Activated CD4-positive, alpha-beta T cell treated with anti-CD3 and anti-CD28 coated beads for 4 hours (primary cell): Measurements from ENCODE around the gene SMIM33.
"Not testable (repeated sequence)": the region's sequence is repeated elsewhere in the genome, so short reads cannot be mapped to it uniquely, and the experiment has no call there.

ENCODE experiments used
- DNase-seq, 2 donors: peaks; one replicate each; pipeline ENCODE4 v3.0.0-alpha.2; 2020

Gene SMIM33

DNA sequence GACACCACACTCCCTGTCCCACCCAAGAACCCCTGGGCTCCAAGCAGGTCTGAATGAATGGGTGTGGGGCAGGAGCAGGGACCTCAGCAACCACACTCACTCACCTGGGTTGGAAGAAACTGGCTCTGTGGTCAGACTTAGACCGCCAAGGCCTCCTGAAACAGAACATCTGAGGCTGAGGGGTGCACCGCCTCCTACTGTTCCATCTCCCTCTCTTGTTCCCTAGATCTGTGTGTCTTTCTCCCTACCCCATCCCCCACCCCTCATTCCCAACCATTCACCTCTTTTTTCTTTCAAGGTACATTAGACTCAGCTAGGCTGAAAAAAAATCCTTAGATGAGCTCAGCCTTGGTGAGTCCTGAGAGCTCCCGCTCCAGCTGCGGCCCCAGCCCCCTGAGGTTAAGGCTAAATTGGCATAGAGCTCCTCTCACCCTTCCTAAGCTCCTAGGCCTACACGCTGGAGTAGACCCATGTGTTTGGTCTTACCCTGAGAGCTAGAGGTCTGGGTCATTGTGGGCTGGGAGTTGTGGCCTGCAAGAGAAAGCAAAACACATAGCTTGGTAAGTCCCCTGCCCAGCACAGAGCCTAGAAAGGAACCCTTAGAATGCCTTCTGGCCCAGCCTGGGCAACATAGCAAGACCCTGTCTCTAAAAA lies 13.0 kb upstream of the SMIM33 start:
- no peak for DNase-seq

DNA sequence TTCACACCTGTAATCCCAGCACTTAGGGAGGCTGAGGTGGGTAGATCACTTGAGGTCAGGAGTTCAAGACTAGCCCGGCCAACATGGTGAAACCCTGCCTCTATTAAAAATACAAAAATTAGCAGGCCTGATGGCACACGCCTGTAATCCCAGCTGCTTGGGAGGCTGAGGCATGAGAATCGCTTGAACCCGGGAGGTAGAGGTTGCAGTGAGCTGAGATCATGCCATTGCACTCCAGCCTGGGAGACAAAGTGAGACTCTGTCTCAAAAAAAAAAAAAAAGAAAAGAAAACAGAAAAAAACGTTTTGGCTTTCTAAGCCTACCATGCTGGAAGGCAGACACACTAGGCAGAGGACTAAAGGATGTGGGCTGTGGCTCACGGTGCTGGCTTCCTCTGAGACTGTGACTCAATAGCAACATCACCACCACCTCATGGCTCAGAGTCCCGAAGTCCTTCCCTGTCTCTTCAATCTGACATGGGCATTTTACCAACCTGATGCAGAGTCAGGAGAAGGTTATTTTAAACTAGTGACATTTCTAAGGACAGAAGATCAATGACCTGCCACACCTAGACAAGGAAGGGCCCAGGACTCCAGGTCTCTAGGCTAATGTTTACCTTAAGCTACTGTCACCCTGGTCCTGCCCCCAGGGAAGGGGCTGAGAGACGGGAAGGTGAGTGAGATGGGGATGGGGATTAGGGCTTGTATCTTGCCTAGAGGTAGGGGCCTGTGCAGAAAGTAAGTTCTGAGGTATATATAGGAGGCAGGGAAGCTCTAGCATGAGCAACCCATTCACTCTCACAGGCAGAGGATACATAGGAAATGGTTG lies 12.0 kb upstream of the SMIM33 start:
- peak; percentile 75 to 77 for DNase-seq

DNA sequence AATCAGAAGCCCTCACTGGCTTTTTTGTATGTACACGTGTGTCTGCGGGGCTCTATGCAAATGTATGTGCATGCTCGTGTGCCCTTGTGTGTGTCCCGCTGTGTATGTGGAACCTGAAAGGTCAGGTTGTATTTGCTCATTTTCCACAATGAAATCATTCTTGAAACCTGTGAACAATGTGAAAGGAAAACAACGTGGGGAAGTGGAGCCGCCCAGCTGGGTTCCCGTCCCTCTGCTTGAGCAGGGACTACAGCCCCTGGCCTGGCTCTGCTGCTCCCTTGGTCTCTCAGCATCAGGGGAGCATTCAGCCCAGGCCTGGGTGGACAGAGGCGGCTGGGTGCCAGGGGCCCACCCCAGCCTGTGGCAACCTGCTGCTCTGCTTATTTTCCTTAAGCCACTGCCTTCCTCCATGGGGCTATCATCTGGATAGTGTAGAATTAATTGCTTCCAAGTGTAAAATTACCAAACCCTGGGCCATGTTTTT lies 11.3 kb upstream of the SMIM33 start:
- DNase-seq: no peak

DNA sequence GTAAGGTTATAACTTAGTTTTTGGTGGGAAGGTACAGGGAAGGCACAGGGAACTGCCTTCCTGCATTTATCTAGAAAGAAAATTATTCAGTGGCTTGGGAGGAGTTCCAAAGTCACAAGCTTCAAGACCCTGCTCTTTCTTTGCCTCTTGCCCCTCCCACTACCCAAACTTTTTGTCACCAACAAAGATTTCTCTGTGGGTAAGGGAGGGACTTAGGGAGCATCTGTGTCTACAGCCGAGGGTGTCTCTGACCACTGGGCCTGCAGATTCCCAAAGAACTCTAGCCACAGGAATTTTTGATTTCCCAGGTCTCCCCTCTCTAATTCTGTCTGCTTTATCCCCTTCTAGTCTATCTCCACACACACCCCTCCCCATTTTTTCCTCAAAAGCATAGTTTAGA lies 10.3 kb upstream of the SMIM33 start:
- no peak for DNase-seq

DNA sequence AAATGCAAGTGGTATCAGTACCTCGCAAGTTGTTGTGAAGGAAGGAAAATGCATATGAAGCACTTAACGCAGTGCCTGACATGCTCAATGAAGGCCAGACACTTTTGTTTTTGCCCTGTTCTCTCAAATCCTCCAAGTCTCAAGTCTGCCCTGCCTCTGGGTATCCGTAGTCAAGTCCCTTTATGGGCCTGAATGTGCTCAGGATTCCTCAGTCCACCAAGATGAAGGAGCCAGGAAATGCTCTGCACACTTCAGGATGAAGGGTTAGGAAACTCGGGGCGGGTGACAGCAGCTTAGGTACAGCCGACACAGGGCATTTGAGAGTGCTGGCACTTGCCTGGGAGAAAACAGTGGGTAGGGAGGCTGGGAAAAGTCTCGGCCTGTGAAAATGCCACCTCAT lies 9.6 kb upstream of the SMIM33 start:
- DNase-seq: no peak

DNA sequence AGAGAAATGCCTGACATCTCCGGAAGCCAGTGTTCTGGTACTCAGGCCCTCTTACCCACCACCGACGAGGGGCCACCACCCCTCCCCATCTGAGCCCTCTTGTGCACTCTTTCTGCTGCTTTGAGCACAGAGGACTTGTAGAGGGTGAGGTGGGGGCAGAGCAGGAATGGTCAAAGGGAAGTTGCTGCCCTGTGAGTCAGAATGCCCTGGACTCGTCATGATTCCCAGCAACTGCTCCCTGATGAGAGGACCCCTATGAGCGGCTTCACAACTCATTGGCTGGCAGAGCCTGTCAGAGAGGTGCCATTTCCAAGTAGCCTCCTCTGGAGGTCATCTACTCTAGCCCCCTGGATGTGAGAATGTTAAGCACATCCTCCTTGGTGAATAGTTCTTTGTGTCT lies 9.1 kb upstream of the SMIM33 start:
- no peak for DNase-seq

DNA sequence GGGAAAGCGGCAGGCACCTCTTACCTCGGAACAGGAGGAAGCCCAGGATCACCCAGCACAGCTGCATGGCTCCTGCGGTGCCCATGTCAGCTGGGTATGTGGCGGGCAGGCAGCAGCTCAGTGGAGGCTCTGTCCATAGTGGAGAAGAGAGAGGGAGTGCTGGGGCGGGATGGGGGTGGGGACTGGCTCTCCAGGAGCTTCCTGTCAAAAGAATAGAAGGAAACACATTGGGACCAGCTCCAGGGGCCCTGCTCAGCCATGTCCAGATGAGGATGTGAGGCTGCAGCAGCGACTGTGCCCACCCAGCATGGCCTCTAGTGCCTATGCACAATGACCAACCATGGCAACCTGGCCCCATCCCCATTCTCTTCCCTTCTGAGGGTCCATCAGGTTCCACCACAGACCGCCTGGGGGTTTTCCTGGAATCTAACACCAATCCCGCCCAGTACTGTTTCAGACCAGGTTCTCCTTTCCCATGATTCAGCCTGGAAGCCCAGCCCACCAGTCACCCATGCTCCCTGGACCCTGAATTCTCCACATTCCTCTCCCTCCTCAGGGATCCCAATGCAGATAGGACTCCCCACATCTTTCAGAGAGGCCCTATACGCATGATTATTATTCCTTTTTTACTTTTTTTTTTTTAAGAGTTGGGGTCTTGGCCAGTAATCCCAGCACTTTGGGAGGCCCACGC lies 8.1 kb upstream of the SMIM33 start, which contains the start of gene ECSCR:
ECSCR (minus strand) TSS at position 158 of the 691 bp plus-strand sequence; CDS start at position 85, 73 bp downstream.
- no peak for DNase-seq

DNA sequence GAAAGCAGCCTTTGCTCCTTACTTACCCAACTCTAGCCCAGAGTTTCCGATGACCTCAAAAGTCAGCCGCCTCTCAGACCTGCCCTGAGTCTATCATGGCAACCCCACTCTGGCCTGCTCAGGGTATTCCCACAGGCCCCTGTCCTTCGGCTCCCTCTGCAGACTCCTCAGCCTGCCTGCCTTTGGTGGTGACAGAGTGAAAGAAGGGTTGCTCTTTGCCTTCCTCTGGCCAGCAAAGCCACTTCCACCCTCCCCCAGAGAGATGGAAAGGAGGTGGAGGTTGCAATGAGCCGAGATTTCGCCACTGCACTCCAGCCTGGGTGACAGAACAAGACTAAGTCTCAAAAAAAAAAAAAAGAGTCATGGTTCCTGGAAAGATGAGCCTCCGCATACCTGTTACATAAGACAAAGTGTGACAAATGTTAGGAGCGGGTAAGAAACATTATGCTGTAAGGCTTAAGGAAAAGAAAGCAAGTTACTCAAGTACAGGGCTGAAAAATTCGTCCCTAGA lies 2.3 kb upstream of the SMIM33 start:
- no peak for DNase-seq

DNA sequence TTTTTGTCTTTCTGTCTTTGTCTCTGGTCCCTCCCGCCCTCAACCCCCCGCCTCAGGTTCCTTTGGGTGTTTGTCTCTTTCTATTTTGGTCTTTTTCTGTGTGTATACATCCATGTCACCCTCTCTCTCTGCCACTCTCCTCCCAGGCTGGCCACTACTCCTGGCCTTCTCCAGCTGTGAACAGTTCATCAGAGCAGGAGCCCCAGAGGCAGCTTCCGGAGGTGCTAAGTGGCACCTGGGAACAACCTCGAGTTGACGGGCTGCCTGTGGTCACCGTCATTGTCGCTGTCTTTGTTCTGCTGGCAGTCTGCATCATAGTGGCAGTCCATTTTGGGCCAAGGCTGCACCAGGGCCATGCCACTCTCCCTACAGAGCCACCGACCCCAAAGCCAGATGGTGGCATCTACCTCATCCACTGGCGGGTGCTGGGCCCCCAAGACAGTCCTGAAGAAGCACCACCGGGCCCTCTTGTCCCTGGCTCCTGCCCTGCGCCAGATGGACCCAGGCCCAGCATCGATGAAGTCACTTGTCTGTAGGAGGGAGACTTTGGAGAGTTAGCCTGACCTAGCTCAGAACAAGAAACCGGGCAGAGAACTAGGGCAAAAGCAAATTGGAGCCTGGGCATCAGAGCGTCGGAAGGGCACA lies 1.7 kb downstream of the SMIM33 start:
- no peak for DNase-seq

DNA sequence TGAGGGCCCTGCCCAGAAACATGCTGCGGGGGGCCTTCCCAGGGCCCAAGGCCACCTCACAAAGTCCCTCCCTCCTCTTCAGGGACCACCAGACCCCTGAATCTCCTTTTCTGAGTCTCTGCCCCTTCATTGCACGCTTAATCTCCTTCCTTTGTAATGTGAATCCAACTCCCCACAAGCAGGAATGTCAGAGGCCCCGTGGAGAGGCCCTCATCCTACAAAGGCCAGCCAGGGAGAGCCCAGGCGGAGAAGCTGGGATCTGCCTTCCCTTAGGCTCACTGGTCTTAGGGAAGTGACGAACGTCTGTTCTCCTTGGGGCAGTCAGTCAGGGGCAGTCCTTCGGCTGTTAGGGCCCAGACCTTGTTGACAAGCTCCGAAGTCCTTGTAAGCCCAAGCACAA lies 2.3 kb downstream of the SMIM33 start:
- no peak for DNase-seq

DNA sequence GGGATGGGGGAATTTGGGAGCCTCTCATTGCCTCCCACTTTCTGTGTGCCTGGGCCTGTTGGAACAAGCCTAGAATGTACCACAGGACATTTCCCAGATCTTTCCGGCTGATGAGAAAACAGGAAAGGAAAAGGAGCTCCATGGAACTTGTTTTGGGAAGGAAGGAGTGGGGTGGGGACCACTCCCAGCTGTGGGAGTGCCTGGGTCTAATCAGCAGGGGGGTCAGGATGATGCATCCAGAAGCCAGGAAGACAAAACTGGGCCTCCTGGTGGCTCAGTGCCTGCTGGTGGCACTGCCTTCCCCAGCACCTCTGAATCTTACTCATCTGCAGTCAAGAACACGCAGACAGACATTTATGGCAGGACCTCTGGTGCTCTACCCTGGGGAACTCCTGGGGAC lies 2.8 kb downstream of the SMIM33 start:
- no peak for DNase-seq

DNA sequence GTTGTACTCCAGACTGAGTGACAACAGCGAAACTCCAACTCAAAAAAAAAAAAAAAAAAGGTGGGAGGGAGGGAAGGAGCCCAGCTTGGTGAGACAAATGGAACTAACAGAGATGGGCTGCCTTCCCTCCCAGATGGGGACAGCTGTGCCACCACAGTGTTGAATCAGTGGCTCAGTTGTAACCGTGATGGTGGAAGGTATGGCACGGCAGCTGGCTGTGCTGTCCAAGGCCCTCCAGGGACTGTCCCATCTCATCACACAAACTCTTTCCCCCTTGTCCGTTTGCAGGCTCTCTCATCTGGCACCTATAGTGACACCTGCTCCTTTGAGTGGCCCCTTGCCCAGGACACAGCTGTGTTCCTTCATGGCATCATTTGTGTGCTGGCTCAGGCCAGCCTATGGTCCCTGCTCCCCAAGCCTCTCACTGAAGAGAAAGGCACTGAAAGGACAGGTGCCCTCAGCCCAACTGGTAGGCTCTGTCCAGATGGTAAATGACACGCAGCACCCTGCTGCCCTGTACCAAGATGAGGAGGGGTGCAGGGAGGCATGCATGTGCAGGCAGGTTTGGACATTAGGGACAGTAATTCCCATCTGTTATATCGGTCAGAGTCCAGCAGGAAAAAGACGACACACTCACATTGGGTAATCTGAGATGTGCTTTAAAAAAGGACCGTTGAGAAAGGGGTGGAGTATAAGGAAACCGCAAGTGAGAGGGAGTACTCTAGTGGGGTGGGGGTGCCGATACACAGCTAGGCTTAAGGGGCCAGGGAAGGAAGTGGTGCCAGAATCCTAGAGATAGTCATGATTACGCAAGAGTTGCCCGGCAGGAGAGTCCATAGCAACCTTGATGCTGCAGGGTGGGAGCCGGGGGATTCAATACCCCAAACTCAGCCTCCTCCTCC lies 4.3 kb downstream of the SMIM33 start:
- no peak for DNase-seq

DNA sequence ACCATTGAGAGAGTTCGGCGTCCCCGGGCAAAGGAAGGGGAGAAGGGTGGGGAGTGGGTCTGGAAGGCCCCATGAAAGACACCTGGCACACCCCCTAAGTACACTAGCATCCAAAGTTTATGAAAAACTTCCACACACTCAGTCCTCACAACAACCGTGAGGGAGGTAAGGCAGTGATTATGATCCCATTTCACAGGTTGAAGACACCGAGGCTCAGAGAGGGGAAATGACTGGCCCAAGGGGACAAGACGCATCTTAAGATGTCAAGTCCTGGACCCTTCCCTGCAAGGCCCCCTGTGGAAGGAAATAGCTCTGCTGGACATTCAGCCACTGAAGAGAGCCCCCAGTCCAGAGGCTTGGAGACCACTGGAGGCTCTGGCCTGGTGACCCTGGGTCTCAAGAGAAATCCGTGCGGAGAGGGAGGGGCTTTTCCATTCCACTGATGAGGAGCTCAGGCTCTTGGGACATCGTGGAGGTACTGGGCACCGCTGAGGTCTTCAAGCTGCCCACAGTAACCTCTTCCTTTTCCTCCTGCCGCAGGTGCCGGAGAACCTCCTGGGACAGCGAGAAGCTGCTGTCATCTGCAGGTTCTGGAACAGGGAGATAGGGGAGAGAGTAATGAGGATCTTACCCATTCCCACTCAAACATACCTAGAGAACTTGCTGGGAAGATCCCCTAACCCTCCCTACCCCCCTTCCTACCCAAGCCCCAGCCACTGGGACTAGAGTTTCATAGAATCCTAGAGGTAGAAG lies 5.2 kb downstream of the SMIM33 start:
- DNase-seq: no peak

DNA sequence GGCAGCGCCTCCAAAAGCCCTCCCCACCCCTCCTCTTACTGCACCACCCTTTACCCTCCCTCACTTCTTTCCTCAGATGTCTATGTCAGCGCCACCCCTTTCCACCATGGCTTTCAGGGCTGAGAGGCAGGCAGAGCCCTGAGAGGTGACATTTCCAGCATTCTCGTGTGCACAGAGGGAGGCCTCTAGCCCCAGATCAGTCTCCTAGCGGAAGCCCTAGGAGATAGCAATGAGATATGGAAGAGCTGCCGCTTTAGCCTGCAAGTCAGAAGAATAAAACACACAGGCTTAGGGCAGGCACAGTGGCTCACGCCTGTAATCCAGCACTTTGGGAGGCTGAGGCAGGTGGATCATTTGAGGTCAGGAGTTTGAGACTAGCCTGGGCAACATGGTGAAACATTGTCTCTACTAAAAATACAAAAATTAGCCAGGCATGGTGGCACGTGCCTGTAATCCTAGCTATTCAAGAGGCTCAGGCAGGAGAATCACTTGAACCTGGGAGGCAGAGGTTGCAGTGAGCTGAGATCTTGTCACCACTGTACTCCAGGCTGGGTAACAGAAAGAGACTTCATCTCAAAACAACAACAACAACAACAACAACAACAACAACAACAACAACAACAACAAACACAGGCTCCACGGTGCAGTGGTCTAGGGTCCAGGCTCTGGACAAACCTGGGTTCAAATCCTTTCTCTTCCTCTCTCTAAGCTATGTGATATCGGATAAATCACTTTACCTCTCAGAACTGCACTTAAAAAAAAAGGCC lies 8.0 kb downstream of the SMIM33 start:
- DNase-seq: not testable (repeated sequence)

DNA sequence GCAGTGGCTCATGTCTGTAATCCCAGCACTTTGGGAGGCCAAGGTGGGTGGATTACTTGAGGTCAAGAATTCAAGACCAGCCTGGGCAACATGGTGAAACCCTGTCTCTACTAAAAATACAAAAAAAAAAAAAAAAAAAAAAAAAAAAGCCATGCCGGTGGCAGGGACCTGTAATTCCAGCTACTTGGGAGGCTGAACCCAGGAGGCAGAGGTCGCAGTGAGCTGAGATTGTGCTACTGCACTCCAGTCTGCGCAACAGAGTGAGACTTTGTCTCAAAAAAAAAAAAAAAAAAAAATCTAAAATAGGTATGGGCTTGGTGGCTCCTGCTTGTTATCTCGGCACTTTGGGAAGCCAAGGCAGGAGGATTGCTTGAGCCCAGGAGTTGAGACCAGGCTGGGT lies 8.9 kb downstream of the SMIM33 start:
- not testable (repeated sequence) for DNase-seq

DNA sequence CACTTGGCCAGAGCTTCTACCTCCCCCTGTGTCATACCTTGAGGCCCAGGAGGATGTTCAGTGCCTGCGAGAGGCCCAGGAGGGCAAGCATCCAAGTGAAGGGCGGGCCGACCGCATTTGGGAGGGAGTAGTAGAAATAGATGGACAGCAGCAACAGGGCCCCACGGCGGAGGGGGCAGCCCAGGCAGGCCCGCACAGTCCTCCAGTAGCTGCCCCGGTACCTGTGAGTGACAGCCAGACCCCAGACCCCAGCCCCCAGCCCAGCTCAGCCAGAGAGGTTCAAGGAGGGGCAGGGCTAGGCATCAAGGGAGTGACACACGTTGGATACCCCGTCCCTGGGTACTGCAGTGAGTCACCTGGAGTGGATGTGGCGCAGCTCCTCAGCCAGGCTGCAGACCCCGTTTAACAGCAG lies 10.3 kb downstream of the SMIM33 start:
- peak; percentile 48 to 53 for DNase-seq

DNA sequence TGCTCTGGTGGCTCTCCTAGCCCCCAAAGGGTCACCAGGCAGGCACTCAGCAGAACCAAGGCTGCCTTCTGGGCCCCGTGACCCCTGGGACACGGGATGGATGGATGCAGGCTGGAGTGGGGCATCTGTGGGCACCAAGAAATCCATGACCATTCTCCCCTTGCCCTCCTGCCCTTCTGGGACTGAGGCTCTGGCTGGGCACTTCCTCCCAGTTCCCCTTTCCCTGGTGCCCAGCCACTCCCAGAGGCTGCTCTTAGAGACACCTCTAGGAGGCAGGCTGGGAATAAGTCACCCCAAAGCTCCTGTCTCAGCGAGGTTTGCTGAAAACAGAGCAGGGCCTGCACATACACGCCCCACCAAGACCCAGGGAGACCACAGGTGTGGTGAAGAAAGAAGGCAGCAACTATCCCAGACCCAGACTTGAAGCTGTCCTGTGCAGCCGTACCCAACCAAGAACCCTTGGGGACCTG lies 10.8 kb downstream of the SMIM33 start:
- DNase-seq: no peak

DNA sequence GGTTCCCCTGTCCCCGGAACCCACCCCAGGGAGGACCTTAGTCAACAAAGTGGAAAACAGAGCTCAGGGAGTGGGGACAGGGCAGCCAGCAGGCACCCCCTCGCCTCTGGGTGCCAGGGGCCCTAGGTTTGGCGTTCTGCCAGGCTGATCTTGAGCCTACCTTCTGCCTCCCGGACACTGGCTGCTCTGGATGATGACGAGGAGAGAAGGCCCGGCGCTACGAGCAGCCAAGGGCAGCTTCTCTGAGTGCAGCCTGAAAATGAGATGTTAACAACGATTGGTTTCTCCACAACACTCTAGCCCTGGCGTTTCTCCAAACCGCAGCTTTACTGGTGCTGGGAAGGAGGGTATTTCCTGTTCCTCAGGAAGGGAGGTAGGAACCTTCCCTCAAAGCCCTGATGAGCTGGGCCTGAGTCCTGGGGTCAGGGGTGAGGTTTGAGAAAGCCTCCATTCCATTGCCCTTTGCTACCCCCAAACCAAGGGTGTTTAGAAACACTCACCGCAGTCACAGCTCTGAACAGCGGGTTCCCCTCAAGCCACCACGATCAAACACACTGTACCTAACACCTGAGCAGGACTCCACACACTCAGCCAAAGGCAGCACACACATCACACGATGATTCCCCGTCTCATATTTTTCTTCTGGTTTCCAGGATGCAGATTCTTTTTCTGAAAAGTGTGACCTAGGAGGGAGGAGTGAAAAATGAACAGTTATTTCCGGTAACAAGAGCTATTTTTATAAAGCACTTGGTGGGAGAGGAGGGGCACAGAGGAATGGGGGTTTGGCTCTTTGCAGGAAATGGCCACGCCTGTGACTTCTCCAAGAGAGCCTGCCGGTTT lies 11.5 kb downstream of the SMIM33 start, which contains the start of gene STING1:
STING1 (minus strand) TSS at position 709 of the 840 bp plus-strand sequence. CDS start 1,054 bp downstream, outside the sequence.
- peak; percentile 48 to 53 for DNase-seq

DNA sequence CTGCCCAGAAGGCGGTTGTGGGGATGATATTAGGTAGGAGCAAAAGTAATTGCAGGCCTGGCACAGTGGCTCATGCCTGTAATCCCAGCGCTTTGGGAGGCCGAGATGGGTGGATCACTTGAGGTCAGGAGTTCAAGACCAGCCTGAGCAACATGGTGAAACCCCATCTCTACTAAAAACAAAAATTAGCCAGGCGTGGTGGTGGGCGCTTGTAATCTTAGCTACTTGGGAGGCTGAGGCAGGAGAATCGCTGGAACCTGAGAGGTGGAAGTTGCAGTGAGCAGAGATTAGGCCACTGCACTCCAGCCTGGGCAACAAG lies 12.0 kb downstream of the SMIM33 start:
- DNase-seq: not testable (repeated sequence)
